Endometrial microvascular endothelial cells (primary cell): ENCODE data around the gene URAD. TPM values are rescaled to one million over a fixed set of nuclear protein-coding genes. Genes with fewer than 3 reads are reported as not detected.
"Not testable (repeated sequence)": the region's sequence is repeated elsewhere in the genome, so short reads cannot be mapped to it uniquely, and the experiment has no call there.

Source experiments
- in situ Hi-C: cut with HindIII; loops from 2 replicates; pipeline ENCODE4 v1.10.0; 2017; ENCODE audit warnings: low sequenced_read_pairs, low pct_unique_long_range_greater_than_20kb; ENCODE audit errors: inconsistent ontology term
- total RNA-seq: library from RNA; depleted of rRNA; stranded (reverse); fragments of >200 nt; gene quantifications from one replicate; pipeline ENCODE4 v1.2.3, GENCODE V29; 2015; ENCODE audit errors: inconsistent ontology term

URAD gene
- not detected for total RNA-seq

DNA sequence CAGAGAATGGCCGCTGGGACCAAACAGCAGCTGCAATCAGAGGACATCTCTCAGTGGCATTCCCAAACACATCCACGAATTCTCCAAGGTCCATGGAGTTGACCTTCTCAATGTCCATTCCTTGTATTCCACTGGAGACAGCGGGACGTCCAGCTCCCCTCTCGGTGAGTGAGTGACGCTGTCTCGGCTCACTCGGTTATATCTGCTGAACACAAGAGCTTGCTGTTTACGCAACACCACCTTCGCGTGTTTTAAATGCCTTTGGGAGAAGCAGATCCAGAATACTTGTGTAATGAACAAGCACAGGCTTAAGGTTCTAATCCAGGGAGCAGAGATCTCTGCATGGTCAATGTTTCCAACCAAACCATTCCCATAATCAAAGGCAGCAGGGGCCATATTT is at the start of gene URAD:
TSS of gene URAD (minus strand) at position 174 of the 400 bp plus-strand sequence. CDS start at position 118, 56 bp downstream.
- in situ Hi-C loops: no loop called here

- in situ Hi-C loops: no loop called here
Measured at GRCh38 chr13:28037399-28037798, 48.9 kb upstream of the URAD start.

GRCh38 chr13:28035146-28035782 is 46.8 kb upstream of the URAD start:
- in situ Hi-C loops: no loop called here

DNA sequence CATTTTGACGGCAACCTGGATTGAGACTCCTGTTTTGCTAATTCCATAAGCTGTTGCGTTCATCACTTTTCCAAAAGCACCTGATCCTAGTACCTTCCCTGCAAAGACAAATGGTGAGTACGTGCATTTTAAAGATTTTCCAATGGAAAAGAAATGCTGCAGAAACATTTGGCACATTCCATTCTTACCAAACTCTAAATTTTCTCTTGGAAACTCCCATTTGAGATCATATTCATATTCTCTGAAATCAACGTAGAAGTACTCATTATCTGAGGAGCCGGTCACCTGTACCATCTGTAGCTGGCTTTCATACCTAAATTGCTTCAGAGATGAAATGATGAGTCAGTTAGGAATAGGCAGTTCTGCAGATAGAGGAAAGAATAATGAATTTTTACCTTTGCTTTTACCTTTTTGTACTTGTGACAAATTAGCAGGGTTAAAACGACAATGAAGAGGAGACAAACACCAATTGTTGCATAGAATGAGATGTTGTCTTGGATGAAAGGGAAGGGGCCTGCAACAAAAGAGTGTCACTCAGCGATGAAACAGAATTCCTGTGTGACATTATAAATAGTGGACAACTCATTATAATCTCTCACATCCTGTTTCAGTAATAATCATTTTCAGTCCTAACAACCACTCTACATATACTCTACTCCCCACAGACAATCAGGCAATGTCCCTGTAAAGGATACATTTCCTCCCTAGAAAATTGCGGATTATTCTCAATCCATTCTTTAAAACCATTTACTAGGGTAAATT is 45.6 kb upstream of the URAD start:
- in situ Hi-C loops: no loop called here

- in situ Hi-C loops: not testable (repeated sequence)
Measured at GRCh38 chr13:28032438-28032837, 43.9 kb upstream of the URAD start.

DNA sequence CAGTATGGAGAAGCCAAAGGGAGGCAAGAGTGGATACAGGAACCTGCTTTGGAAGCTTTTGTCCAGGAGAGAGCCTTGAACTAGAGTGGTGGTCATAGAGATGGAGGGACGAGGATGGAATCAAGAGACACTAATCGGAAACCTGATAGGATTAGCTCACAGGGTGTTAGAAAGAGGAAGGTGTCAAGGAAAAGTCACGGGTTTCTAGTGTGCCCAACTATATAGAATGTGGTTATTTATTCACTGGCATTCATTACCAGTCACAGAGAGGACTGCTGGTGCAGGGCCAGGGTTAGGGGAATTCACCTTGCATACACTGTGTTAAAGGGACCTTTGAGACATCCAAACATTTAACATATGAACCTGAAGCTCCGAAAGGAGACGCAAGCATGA is 43.4 kb upstream of the URAD start:
- in situ Hi-C loops: no loop called here

- in situ Hi-C loops: no loop called here
Measured at GRCh38 chr13:28031220-28031895, 42.9 kb upstream of the URAD start.

- in situ Hi-C loops: no loop called here
Measured at GRCh38 chr13:28027607-28028364, 39.3 kb upstream of the URAD start.

DNA sequence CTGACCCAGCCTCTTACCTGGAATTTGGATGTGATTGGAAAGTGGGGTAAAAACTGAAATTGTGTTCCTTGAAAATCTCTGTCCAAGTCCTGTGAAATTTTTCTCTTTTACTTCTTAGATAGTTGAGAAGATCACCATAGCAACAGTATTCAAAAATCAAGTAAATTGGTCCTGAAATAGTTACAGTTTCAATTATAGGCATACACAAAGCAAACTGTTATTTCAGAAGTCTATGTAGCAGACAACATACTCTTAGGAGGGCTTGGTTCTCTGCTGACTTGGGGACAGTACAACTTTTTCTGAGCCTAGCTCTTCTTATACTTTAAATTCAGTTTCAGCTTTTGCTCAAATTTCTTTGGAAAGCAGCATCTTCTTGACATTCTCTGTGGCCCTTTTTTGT is 38.6 kb upstream of the URAD start:
- in situ Hi-C loops: no loop called here

GRCh38 chr13:28026508-28026907 is 38.0 kb upstream of the URAD start:
- in situ Hi-C loops: no loop called here

DNA sequence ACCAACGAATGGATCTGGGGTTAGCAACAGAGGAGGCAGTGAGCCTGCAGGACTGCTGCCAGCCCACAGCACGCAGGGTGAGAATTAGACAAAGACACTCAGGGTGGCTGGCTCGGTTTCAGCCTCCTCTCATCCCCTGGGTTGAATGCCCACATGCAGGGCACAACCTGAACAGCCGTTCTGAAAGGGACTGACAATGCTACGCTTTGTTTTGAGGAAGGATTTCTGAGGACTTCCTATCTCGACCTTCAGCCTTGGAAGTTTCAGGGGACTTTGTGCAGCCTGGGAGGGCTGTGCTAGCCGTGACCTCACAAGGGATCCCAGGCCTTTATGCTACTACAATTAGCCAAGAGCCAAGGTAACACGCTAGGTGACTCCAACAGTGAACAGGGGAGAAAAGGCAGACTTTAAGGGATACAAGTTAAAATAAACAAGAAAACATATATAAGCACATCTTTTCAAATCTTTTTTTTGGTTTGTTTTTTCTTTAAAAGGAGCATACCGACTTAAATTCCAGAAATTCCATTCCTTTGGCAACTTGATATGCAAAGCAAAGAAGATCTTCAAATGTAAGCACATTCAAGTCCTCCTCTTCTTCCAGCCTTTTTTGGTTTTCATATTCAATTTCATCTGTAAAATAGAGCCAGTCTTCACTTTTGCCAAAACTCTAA is 34.5 kb upstream of the URAD start:
- in situ Hi-C loops: no loop called here

GRCh38 chr13:28014301-28014700 is 25.8 kb upstream of the URAD start:
- in situ Hi-C loops: no loop called here

- in situ Hi-C loops: no loop called here
Measured at GRCh38 chr13:28013482-28013881, 25.0 kb upstream of the URAD start.

GRCh38 chr13:28012896-28013295 is 24.4 kb upstream of the URAD start:
- in situ Hi-C loops: no loop called here

DNA sequence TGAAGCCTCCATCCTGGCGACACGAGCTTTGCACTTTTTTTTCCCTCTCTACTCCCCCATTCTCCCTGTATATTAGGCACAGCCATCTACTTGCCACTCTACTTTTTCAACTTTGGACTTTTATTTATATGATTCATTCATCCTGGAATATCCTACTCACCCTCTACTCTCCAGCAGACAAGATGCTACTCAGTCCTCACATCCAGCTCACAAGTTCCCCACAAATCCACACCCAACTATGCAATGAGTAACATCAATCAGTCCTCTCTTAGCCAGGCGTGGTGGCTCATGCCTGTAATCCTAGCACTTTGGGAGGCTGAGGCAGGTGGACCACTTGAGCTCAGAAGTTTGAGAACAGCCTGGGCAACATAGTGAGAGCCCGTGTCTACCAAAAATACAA is 23.9 kb upstream of the URAD start:
- in situ Hi-C loops: no loop called here

GRCh38 chr13:28010046-28010445 is 21.6 kb upstream of the URAD start:
- in situ Hi-C loops: no loop called here

- in situ Hi-C loops: not testable (repeated sequence)
Measured at GRCh38 chr13:28005016-28005415, 16.5 kb upstream of the URAD start.

DNA sequence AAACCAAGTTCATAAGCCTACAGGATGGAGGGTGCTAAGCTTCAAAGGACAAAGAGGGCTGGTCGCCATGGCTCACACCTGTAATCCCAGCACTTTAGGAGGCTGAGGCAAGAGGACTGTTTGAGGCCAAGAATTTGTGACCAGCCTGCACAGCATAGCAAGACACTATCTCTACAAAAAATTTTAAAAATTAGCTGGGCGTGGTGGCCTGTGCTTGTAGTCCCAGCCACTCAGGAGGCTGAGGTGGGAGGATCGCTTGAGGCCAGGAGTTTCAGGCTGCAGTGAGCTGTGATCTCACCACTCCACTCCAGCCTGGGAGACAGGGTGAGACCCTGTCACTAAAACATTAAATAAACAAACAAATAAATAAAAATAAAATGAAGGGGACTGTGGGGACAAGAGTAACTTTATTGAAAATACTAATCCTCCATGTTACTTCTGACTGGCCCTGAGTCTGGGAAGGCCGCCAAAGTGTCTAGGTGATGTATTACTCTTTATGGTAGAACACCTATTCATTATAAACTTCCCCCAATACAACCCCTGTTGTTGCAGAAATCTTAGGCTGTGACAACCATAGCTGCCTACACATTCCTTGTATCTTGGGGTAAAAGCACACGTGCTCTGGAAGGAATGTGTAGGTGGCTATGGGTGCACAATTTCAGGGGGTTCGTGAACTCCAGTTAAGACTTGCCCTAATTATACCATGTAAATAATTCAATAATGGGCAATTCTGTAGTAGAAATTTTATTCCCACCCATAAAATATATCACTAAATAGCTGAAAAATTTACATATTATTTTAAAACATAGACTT is 14.6 kb upstream of the URAD start:
- in situ Hi-C loops: no loop called here
